ENCODE results near the gene SCLT1. TPM values are rescaled to one million over a fixed set of nuclear protein-coding genes. Genes with fewer than 3 reads are reported as not detected.

SCLT1 gene
- total RNA-seq, 2 experiments from 2014 or later, result 32.8 to 36.9 TPM

GRCh38 chr4:128840711-128841318, 252.5 kb downstream of the SCLT1 start:
- peak overlapping the region; percentile 42 for H3K27ac Mint-ChIP-seq
- H3K9me3 Mint-ChIP-seq, result no peaks in the 10 kb centered on the region
- ChIA-PET POLR2A (no interaction called here), CTCF (interaction anchor here (0.6 to 1.6 kb wide), 8 partner anchors 8 to 737 kb away, joined by 3 to 5 read pairs (median 3); no protein-coding TSS in a partner anchor)
- peaks cover 36% of the 10 kb centered on the region for H3K36me3 Mint-ChIP-seq (ENCODE audit: low read depth)
- peaks cover 32% of the 10 kb centered on the region for H3K4me1 Mint-ChIP-seq
- DNase-seq, result no peak
- H3K4me3 Mint-ChIP-seq, result no peak overlapping the region
- no peaks in the 10 kb centered on the region for H3K27me3 Mint-ChIP-seq

DNA sequence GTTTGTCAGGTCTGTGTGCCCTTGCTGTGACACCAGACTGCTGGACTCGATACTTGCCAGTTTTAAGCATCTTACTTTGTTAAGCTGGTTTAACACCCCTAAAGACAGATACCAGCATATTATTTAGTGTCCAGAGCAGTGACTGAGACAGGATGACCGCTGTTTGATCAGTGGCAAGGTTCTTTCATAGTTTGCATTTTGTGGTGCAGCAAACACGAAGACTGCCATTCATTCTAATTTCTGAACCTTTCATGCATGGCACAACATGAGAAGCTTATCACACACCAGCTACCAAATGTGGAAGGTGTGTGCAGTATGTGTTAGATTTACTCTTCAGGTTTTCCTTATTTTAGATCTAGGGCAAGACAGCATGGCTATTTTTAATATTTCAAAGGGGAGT, 255.7 kb downstream of the SCLT1 start:
- Mint-ChIP-seq H3K27me3 (no peaks in the 10 kb centered on the region), H3K36me3 (ENCODE audit: low read depth) (peaks cover 18% of the 10 kb centered on the region), H3K9me3 (no peaks in the 10 kb centered on the region), H3K27ac (no peak overlapping the region), H3K4me3 (no peak overlapping the region), H3K4me1 (peaks cover 29% of the 10 kb centered on the region)
- no peak for DNase-seq
- ChIA-PET POLR2A (no interaction called here), CTCF (interaction anchor here (0.8 to 2.1 kb wide), 2 partner anchors 17 to 26 kb away, joined by 3 to 5 read pairs; no protein-coding TSS in a partner anchor)

GRCh38 chr4:128837198-128837597, 256.1 kb downstream of the SCLT1 start:
- Mint-ChIP-seq H3K36me3 (ENCODE audit: low read depth) (peaks cover 21% of the 10 kb centered on the region), H3K4me3 (no peak overlapping the region), H3K9me3 (no peaks in the 10 kb centered on the region), H3K27ac (no peak overlapping the region), H3K27me3 (no peaks in the 10 kb centered on the region), H3K4me1 (peaks cover 29% of the 10 kb centered on the region)
- ChIA-PET POLR2A (no interaction called here), CTCF (interaction anchor here (0.5 to 2.1 kb wide), 3 partner anchors 16 to 25 kb away, joined by 3 to 5 read pairs (median 3); no protein-coding TSS in a partner anchor)
- no peak for DNase-seq

- no peak overlapping the region for H3K4me3 Mint-ChIP-seq
- ChIA-PET CTCF (interaction anchor here (1.6 kb wide), 1 partner anchor 13 kb away, joined by 5 read pairs; no protein-coding TSS in a partner anchor), POLR2A (no interaction called here)
- peaks cover 27% of the 10 kb centered on the region for H3K4me1 Mint-ChIP-seq
- DNase-seq, result no peak
- peaks cover 16% of the 10 kb centered on the region for H3K36me3 Mint-ChIP-seq (ENCODE audit: low read depth)
- no peaks in the 10 kb centered on the region for H3K27me3 Mint-ChIP-seq
- H3K9me3 Mint-ChIP-seq, result no peaks in the 10 kb centered on the region
- H3K27ac Mint-ChIP-seq, result no peak overlapping the region
These were observed 257.7 kb downstream of the SCLT1 start for GRCh38 chr4:128835498-128836222.

Other genes with a start within 250 kb of the SCLT1 start
- gene C4orf33, start 2.6 kb upstream of the SCLT1 start, total RNA-seq, result 10 to 100 TPM; 17.8 to 18.6 TPM

All from activated CD4-positive, alpha-beta T cell treated with anti-CD3 and anti-CD28 coated beads, Interleukin-2, amount 10 ng/mL, durations not matched to agents 7 days and 5 days (primary cell).